Measurements from ENCODE around the gene ZMAT5.

The ZMAT5 gene

GRCh38 chr22:29766632-29767170, at the start of gene ZMAT5:
Gene ZMAT5 (minus strand): TSS chr22:29767007. CDS start chr22:29748544, 18,463 bp downstream.
- DNase-seq, result peak; percentile 98

GRCh38 chr22:29816539-29816938, 49.7 kb upstream of the ZMAT5 start:
- no peak for DNase-seq

GRCh38 chr22:29816128-29816527, 49.3 kb upstream of the ZMAT5 start:
- no peak for DNase-seq

GRCh38 chr22:29815580-29815979, 48.8 kb upstream of the ZMAT5 start:
- no peak for DNase-seq

- DNase-seq, result no peak
Measured at GRCh38 chr22:29814003-29814402, 47.2 kb upstream of the ZMAT5 start.

GRCh38 chr22:29813563-29813962, 46.8 kb upstream of the ZMAT5 start:
- peak; percentile 63 for DNase-seq

GRCh38 chr22:29813126-29813525, 46.3 kb upstream of the ZMAT5 start:
- DNase-seq, result no peak

- DNase-seq, result no peak
Measured at GRCh38 chr22:29811377-29811776, 44.6 kb upstream of the ZMAT5 start.

- no peak for DNase-seq
Measured at GRCh38 chr22:29810216-29810615, 43.4 kb upstream of the ZMAT5 start.

- no peak for DNase-seq
Measured at GRCh38 chr22:29806196-29806595, 39.4 kb upstream of the ZMAT5 start.

GRCh38 chr22:29804985-29805384, 38.2 kb upstream of the ZMAT5 start:
- DNase-seq, result no peak

GRCh38 chr22:29803190-29803589, 36.4 kb upstream of the ZMAT5 start:
- DNase-seq, result no peak

- no peak for DNase-seq
Measured at GRCh38 chr22:29801796-29802195, 35.0 kb upstream of the ZMAT5 start.

- no peak for DNase-seq
Measured at GRCh38 chr22:29801153-29801552, 34.3 kb upstream of the ZMAT5 start.

- DNase-seq, result peak; percentile 99
Measured at GRCh38 chr22:29799217-29799680, 32.4 kb upstream of the ZMAT5 start.

GRCh38 chr22:29798801-29799200, 32.0 kb upstream of the ZMAT5 start:
- no peak for DNase-seq

GRCh38 chr22:29798318-29798717, 31.5 kb upstream of the ZMAT5 start:
- DNase-seq, result no peak

GRCh38 chr22:29797351-29797750, 30.5 kb upstream of the ZMAT5 start:
- DNase-seq, result no peak

- DNase-seq, result no peak
Measured at GRCh38 chr22:29795663-29796062, 28.9 kb upstream of the ZMAT5 start.

GRCh38 chr22:29793396-29793795, 26.6 kb upstream of the ZMAT5 start:
- no peak for DNase-seq

- DNase-seq, result no peak
Measured at GRCh38 chr22:29790061-29790460, 23.3 kb upstream of the ZMAT5 start.

GRCh38 chr22:29788339-29789279, 21.8 kb upstream of the ZMAT5 start:
- DNase-seq, result no peak

- DNase-seq, result no peak
Measured at GRCh38 chr22:29787371-29787980, 20.7 kb upstream of the ZMAT5 start.

- no peak for DNase-seq
Measured at GRCh38 chr22:29786031-29786430, 19.2 kb upstream of the ZMAT5 start.
